GM18861 (cell line): ENCODE measurements around the gene SFSWAP.
"Not testable (repeated sequence)": the region's sequence is repeated elsewhere in the genome, so short reads cannot be mapped to it uniquely, and the experiment has no call there.

ENCODE experiments used
- ATAC-seq: cut with Tn5 transposase; IDR thresholded peaks from one replicate; pipeline ENCODE4 v1.9.1; 2021; ENCODE audit not compliant: unreplicated experiment

Gene SFSWAP

DNA sequence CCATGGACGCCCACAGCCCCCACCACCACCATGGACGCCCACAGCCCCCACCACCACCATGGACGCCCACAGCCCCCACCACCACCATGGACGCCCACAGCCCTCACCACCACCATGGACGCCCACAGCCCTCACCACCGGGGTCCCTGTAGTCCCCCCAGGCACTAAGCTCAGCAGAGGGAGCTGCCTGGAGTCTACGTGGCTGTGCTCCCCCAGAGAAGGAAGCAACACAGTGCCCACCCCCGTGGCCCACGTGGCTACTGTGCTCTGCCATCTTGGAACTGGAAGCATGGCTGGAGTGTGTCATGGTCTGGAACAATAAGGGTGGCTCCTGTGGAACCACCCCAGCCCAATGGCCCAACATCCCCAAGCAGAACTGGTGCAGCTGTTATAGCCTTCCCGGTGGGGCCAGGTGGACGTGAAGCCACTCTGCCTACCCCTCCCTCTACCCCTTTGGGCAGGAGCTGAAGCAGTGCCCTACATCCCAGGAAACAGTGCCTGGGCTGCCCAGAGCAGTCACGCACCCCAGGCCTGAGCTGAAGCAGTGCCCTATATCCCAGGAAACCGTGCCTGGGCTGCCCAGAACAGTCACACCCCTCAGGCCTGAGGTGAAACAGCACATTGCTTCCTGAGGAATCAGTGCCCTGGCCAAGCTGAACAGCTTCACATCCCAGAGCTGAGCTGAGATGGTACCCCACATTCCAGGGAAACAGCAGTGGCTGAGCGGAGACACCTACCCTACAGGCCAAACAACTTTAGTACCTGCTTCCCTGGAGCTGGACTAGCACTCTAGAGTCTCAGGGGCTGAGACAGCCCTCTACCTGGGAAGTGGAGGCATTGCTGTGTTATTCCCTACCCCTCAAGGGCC, 9.0 kb upstream of the SFSWAP start:
- no peak for ATAC-seq

DNA sequence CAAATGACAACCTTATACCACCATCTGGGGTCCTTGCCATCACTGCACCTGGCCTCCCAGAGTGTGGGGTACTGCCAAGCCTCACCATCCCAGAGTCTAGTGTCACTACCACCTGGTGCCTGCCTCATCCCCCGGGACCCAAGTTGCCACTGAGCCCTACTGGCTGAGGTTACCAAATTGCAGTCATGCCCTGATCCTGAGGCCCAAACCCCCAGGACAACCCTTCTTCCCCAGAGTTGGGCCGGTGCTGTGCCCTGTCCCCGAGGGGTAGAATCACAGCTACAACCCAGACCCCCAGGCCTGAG, 8.4 kb upstream of the SFSWAP start:
- no peak for ATAC-seq

DNA sequence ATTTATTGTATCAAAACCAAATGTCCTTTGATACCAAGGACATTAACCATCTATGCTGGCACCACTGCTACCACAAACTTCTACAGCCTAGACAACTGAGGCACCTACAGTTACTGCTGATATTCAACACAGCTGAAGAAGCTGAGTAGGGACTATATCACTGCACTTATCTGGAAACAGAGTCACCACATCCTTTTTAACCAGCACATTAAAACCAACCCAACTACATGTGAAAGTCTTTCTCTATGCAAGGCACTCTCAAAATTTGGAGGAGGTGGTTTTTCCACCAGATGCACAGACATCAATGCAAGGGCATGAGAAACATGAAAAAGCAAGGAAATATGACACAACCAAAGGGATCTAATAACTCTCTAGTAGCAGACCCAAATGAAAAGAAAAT, 7.7 kb upstream of the SFSWAP start:
- ATAC-seq, result no peak

DNA sequence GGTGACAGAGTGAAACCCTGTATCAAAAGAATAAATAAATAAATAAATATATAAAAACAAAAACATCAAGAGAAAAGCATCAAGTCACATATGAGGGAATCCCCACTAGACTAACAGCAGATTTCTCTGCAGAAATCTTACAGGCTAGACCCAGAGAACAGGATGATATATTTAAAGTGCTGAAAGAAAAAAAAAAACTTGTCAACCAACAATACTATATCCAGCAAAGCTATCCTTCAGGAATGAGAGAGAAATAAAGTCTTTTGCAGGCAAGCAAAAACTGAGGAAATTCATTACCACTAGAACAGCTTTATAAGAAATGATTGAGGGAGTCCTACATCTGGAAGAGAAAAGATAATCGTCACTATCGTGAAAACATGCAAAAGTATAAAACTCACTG, 6.4 kb upstream of the SFSWAP start:
- ATAC-seq, result no peak

DNA sequence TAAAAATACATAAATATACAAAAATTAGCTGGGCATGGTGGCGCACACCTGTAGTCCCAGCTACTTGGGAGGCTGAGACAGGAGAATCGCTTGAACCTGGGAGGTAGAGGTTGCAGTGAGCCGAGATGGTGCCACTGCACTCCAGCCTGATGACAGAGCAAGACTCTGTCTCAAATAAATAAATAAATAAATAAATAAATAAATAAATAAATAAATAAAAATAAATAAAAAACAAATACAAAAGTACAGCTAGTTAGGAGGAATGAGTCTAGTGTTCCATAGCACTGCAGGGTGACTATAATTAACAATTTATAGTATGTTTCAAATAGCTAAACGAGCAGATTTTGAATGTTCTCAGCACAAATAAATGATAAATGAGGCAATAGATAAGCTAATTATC, 4.2 kb upstream of the SFSWAP start:
- ATAC-seq, result not testable (repeated sequence)

DNA sequence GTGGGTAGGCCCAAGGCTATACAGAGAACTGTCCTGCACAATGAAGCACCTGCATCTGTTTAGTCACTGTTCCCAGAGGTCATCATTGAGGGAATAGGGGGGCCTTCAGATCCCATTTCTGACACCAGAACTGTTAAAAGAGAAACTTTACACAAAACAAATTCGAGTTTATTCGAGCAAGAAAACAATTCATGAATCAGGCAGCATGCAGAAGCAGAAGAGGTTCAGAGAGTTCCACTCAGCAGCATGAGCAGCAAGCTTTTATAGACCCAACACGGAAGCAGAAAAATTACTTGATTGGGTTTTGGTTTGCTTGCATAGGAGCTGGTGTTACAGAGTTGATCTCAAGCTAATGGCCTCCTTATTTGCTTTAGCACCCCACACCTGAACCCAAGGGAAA, 1.7 kb upstream of the SFSWAP start:
- no peak for ATAC-seq

DNA sequence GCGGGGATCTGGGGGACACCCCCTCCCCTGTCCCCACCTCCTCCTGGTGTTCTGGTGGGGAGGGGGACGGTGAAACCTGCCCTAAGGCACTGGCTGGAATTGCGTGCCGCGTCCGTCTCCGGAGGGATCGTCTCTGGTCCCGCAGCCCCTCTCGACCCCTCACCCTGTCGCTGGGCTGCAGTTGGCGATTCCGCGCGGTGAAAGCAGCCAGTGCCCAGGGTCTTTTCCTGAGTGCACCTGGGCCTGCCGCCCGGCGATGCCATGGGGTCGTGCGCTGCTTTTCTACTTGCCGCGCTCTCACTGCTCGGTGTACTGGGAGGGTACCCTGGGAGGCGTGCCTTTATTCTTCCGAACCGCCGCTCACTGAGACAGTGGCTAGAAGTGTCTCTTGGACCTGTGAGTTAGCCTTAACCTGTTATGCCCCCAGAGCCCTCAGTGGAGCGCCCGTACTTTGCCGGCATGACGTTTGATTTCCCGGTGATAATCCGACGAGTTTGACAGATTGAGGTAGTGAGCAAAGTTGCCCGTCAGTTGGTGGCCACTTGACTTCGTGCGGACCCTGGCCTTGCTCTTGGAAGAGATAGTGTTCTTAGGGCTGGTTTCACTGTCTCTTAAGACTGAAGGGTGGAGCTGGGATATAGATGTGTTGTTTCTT, 788 bp downstream of the SFSWAP start:
- ATAC-seq, result no peak

DNA sequence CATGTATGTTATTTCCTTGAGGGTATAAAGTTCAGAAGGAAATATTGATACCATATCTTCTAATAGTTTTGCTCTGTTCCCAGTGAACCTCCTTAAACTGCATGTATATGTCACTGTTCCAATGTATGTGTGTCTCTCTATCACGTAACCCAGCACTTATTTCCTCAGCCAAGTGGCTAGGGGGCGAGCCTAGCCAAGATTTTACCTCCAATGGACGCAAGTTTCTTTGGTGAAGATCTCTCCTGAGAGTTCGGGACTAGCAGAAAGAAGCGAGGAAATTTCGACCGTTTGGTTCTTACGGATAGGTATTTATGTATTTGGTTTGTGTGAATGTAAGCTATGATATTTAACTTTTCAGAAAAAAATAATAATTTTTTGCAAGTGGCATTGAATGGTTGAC, 2.5 kb downstream of the SFSWAP start:
- ATAC-seq, result no peak

DNA sequence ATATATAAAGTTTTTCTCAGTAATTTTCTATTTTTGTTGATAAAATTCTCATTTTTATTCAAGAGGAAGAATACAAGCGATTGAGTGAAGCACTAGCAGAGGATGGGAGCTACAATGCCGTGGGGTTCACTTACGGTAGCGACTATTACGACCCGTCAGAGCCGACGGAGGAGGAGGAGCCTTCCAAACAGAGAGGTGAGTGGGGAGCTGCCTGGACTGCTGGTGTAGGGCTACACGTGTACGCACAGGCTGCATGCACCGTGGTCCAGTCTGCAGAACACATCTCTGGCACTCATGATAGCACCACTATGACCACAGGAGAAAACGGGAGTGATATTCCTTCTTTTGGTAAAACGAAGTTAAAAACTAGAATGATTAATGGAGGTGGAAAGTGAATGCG, 3.9 kb downstream of the SFSWAP start:
- no peak for ATAC-seq

DNA sequence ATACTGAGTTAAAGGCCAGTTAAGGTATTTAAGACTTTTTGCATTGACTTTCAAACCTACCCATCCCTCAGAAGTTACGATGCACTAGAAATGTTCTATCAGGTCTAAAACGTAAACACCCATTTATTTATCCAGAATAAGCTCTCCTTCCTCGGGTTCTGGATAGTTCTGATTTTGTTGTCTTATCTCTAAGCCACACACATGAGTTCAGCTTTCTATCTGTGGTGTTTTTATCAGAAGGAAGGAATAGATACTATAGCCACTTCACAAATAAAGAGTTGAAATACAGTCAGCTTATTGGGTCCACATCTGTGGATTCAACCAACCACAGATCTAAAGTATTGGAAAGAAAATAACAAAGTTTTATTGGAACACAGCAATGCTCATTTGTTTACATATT, 5.4 kb downstream of the SFSWAP start:
- no peak for ATAC-seq

DNA sequence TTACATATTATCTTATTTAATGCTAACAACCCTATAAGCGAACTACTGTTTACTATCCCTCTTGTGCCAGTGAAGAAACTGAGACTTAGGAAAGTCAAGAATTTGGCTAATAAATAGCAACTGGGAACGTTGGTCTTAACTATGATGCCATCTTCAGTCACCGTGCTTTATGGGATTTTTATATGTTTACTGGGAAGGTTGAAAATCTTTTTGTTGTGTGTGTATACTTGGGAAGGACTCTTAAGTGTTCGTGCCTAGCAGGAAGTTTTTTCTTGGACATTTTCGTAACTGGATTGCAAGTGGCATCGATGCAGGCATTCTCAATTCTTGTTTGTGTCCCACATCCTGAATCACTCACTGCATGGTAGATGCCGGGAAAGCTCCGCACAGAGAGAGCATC, 9.4 kb downstream of the SFSWAP start:
- no peak for ATAC-seq

DNA sequence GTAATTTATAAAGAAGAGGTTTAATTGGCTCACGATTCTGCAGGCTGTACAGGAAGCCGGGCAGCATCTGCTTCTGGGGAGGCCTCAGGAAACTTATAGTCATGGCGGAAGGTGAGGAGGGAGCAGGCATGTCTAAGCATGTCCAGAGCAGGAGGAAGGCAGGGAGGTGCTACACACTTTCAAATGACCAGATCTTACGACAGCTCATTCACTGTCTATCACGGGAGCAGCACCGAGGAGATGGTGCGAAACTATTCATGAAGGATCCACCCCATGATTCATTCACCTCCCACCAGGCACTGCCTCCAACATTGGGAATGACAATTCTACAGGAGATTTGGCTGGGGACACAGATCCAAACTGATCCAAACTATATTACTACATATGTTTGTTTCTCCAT, 10.0 kb downstream of the SFSWAP start:
- ATAC-seq, result no peak

DNA sequence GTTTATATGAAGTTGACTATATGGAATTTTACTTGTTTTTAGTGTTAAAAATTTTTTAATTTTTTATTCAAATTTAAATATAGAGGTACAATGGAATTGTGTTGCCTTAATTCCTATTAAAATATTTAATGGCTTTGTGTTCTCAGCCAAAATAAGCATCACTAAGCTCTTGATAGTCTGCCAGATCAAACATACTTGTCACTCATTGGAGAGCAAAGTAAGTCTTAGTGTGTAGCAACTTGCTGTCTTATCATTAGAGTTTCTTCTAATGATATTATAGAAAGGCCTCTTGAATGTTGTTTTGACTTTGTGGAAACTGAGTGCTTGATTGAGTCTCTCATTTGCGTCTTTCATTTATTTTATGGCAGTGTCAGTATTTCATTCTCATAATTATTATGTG, 10.7 kb downstream of the SFSWAP start:
- ATAC-seq, result no peak

DNA sequence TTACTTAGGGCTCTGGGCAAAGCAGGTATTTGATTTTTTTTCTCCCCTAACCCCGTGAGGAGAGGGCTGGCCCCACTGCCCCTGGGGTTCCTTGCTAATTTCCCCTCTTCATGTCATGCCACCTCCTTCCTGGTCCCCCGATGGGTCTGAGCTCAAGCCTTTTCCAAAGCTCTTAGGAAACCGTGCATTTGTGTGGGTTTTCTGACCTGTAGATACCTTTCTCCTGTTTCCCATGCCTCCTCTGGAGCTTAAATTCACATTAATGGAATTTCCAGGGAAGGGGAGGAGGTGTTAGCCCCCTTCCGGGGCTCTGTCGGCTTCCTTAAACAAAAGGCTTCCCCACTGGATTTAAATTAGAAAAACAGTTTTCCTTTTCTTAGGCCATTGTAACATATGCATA, 12.6 kb downstream of the SFSWAP start:
- ATAC-seq, result no peak

DNA sequence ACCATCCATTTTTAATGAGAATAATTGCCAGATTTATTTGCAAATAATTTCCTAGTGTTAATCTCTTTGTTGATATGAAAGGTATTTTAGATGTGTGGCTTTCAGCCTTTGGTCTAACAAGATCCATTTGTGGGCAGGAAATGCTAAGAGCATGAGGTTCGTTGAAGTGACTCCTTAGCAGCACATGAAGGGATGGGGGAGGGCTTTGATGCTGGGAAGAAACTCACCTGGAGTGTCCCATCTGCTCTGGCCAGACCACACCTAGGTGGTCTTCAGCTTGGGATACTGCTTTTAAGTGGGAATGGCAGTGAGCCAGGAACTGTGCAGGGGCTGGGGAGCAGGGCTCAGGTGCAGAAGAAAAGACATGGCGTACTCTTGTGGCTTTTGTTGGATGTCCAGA, 13.6 kb downstream of the SFSWAP start:
- ATAC-seq, result no peak

DNA sequence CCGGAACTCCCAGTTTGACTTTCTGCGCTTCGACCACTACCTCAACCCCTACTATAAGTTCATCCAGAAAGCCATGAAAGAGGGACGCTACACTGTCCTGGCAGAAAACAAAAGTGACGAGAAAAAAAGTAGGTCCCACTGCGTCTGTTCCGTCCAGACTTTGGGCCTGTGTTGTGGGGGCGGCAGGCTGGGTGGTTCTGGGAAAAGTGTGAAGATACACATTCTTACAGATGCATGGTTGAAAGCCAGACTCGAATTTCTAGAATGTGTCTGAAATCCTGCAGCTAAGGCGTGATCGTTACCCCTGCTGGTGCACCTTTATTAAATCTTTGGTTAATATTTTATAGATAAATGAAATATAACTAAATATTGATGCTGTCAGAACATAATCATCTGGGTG, 14.6 kb downstream of the SFSWAP start:
- no peak for ATAC-seq

DNA sequence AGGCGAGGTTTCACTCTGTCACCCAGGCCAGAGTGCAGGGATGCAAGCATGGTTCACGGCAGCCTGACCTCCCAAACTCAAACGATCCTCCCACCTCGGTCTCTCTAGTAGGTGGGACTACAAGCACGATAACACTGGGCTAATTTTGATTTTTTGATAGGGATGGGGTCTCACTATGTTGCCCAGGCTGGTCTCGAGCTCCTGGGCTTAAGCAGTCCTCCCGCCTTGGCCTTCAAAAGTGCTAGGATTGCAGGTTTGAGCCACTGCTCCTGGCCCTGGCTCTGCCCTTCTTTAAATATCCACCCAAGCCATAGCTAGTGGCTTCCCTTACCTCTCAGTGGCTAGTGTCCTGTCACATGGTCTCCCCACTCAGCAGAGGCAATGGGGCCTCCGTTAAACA, 17.8 kb downstream of the SFSWAP start:
- no peak for ATAC-seq

DNA sequence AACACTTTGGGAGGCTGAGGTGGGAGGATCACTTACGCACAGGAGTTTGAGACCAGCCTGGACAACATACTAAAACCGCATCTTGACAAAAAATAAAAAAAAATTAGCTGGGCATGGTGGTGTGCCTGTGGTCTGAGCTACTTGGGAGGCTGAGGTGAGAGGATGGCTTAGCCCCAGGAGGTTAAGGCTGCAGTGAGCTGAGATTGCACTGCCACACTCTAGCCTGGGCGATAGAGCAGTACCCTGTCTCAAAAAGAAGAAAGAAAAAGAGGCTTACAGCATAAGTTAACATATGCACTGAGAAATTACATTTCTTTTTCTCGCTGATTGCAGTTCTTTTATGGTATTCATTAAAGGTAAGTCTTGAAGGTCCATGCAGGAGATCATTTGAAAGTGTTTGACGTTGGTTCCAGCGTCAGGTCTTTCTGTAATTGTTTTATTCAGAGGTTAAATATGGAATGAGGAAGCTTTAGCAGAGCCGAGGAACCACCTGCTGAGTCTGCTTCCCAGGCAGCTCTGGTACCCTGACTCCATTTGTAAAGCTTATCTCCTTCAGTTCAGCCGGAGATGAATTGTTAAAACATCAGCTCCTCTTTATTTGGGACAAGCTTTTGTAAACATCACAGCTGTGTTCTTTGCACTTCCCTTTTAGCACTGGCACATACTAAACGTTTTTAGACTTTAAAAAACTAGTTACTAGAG, 18.5 kb downstream of the SFSWAP start:
- ATAC-seq, result no peak

DNA sequence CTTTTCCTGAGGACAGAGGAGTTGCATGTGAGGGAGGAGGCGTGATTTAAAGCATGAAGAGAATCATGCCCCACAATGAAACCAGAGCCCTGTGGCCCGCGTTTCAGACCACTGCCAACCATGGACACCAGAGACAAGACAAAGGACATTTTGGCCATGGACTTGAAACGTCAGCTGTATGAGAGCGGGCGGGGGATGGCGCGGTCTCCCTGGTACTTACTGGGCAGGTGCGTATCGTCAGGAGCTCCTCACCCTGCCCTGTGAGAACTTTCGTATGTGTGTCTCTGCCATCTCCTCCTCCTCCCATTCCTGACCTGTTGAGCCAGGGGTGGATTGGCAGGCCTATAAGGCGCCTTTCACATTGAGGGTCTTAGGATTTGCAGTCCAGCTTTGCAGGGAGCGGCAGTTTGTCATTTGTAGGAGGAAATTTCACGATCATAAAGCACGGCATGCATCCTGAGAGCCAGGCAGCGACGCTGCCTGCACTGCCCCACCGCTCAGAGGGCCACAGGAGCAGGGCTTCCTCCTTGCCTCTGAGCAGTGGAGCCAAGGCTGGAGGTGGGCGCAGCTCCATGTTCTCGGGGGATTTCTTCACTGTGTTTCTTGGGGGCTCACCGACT, 22.2 kb downstream of the SFSWAP start:
- ATAC-seq, result no peak

DNA sequence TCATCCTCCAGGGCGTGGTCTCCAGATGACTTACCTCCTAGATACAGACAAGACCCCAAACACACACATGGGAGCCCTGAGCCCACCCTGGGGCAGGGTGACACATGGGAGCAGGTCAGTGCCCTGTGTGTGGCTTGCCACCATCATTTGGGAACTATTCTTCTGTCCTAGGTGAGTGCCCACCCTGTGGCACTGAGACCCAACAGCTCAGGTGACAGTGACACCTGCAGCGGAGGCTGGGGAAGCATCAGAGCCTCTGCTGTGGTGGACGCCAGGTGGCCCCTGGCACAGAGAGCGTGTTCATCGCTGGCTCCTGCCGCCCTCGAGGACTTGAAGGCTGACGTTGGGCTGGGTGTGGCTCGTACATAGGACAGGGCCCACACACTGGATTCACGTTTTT, 23.0 kb downstream of the SFSWAP start:
- no peak for ATAC-seq

DNA sequence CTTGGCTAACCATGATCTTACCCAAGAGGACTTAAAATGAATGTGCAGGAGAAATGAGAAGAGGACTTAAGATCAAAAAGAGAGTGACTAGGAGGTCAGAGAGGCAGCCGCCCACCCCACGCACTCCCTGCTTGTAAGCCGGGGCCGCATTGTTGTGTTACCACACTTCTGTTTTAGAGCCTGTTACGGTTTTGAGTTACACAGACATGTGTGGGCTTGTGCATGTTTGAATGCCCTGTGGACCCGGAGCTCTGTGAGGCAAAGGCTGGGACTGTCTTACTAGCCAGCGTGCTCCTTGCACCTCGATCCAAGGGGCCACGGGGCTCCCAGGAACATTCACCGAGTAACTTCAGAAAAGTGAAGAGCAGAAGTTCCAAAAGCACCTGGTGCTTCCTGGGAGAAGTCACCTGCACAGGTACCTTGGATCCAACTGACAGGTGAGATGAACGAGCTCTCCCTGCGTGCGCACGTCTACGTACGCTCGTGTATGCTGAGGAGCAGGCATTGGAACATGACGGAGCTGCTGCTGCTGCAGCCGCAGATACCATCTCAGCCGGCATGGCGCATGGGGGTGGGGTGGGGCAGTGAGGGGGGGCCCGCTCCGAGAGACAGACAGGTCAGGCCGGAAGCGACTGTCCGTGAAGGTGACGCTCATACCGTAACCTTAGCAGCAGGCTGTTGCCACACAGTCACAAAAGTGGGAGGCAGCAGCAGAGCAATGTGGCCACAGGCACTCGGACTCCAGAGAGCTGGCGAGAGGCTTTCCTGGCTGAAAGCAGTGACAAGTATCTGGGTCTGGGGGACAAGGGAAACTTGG, 23.7 kb downstream of the SFSWAP start:
- no peak for ATAC-seq
